HG02970 (cell line): ENCODE data around the gene ZNF335.

Source experiments
- ATAC-seq: cut with Tn5 transposase; IDR thresholded peaks from one replicate; pipeline ENCODE4 v1.9.1; 2021; ENCODE audit warnings: mild to moderate bottlenecking, moderate library complexity, moderate number of reproducible peaks; ENCODE audit not compliant: unreplicated experiment, low FRiP score

The ZNF335 gene

DNA sequence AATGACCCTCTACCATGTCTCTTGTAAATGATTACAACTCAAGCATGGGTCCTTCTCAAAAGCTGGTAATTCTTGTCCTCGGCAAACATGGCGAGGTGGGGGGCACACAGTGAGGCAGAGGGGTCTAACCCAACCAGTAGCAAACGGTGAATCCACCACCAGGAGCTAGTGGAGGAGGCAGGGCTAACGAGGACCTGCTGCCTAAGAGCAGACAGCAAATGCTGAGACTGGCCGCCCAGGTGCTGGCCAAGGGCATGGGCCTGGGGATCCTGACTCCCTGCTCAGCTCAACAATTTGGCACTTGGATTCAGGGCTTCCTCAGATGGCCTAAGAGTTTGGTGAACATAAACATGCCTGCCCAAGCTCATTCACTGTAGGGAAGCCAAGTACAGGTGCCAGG, 19.1 kb downstream of the ZNF335 start:
- ATAC-seq: no peak

DNA sequence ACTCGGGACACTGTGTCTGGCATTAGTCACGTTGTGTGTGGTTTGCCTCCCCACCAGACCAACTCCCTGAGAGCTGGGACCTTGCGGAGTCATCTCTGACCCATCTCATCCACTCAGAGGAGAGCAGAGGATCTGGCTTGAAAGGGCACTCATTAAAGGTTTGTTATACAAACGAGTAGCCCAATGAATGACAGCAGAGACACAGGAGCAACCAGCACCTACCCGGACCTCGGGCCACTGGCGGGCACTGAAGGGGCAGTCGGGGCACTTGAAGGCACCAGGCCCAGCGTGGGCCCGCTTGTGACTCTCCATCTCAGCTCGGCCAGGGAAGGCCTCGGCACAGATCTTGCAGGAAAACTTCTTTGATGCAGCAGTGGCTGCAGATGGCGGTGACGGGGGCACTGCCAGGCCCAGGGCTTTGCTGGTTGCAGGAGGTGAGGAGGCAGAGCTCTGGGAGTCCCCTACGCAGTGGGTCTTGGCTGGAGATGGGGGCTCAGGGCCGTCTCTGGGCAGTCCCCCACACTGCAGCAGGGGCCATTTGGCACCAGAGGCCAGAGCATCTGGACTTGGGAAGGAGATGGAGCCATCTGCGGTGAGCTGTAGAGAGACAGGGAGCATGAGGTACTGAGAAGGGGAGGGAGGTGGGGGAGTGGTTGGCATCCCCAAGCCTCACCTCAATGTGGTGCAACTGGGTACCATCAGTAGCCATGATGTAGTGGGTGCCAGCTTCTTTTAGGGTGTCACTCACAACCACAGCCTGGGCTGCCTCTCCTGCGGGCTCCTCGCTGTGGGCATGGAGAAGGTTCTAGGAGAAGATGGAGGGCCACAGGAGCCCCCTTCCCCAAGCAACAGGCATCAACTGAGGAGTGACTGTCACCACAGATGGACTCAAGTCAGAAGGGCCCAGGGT, 19.8 kb downstream of the ZNF335 start:
- no peak for ATAC-seq

DNA sequence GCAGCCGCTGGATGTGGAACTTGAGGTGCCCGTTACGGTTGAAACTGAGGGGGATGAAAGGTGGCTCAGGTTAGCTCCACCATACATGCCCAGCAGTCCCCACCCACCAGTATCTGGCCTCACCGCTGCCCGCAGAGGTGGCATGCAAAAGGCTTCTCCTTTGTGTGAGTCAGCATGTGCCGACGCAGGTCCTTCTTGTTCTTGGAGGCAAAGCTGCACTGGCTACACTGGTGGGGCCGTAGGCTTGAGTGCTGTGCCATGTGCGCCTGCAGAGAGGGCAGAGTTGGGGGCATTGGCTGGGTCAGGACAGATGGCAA, 21.7 kb downstream of the ZNF335 start:
- ATAC-seq: no peak

DNA sequence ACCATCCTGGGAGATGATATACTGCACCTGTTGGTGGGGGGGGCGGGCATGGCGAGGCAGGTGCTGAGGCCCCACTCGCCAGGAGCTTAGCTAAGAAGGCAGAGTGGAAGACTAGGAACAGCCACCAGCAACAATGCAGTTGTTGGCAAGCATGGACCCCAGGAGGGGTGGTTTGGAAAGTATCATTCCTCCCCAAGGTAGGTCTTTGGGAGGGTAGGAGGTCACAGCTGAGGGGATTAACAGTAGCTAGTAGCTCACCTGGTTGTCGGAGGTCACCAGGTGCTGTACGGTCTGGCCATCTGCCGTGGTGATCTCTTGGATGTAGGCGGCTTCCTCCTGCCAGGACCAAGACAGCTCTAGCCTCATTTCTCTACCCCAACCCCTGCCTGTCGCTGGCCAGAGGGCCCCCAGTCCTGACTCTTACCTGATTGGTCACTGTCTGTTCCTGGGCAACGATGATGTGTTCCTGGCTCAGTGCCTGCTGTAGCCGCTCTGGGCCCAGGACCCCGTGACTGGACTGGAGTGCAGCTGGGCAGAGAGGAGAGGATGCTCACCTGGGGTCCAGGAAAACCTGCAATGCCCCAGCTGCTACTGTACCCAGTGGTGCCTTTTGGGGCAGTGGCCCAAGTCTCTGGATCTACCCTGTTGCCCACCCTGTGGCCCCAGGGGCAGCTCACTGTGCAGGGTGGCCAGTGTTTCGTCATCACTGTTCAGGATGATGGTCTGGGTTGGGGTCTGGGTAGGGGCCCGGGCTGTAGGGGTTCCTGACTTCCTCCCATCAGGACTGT, 22.3 kb downstream of the ZNF335 start:
- ATAC-seq: no peak

DNA sequence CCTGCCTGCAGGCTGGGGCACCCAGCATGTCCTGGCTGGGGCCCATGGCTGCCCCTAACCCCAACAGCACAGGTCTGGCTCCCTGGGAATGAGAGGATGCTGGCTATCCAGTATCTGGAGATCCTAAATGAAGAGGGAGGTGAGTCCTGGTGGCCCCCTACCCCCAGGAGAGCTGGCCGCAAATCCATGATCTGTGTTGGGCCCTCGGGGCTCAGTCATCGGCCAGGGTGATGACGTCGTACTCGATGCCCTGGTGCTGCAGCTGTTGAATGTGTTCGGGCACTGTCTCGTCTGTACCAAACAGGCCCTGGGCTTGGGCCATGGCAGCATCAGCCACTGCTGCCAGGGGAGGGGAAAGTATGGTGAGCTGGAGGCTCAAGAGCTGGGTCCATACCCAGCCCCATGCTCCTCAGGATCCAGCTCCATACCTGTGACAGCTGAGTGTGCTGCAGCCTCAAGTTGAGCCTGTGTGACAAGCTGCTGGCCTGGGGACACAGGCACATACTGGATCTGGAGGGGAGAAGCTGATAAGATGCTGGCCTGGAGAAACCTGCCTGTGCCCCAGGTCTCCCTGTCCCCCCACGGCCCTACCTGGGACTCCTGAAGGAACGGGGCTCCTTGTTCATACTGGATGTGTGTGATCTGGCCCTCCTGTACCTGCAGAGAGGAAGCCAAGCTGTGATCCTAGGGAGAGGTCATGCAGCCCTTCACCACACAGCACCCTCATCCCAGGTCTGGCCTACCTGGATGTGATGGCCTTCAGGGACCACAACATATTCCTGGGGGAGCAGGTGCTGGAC, 23.1 kb downstream of the ZNF335 start:
- ATAC-seq: no peak

DNA sequence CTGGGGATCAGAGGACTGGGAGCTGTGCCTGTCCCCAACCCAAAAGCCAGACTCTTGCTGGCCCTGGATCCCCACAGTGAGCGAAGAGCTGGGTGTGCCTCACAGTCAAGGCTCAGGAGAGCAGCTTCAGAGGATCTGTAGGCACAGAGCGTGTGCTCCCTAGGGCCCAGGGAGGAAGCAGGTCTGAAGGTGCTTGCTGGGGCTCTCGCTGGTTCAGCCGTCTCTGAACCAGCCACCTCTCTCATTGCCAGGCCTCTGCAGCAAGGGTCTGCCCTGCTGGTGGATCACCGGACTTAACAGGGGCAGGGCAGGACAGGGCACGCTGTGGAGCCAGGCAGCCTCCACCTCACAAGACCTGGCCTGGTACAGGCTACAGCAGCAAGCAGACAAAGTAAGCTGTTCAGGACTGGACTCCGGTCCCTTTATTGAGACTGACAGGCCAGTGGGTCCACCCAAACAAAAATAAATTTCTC, 23.7 kb downstream of the ZNF335 start:
- ATAC-seq: no peak

DNA sequence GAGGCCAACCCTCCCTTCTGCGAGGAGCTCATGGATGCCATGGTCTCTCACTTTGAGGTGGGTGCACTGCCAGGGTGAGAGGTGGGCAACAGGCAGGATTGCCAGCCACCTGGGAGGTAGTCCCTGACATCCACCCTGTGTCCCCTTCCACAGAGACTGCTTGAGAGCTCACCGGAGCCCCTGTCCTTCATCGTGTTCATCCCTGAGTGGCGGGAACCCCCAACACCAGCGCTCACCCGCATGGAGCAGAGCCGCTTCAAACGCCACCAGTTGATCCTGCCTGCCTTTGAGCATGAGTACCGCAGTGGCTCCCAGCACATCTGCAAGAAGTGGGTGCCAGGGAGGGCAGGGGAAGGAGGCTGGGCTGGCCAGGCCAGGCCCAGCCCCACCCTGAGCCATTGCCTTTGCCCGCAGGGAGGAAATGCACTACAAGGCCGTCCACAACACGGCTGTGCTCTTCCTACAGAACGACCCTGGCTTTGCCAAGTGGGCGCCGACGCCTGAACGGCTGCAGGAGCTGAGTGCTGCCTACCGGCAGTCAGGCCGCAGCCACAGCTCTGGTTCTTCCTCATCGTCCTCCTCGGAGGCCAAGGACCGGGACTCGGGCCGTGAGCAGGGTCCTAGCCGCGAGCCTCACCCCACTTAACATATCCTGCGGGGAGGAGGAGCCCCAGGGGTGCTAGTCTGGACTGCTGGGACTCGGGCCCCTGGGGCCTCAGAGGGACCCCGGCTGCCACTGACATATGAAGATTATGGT, 24.7 kb downstream of the ZNF335 start:
- no peak for ATAC-seq

DNA sequence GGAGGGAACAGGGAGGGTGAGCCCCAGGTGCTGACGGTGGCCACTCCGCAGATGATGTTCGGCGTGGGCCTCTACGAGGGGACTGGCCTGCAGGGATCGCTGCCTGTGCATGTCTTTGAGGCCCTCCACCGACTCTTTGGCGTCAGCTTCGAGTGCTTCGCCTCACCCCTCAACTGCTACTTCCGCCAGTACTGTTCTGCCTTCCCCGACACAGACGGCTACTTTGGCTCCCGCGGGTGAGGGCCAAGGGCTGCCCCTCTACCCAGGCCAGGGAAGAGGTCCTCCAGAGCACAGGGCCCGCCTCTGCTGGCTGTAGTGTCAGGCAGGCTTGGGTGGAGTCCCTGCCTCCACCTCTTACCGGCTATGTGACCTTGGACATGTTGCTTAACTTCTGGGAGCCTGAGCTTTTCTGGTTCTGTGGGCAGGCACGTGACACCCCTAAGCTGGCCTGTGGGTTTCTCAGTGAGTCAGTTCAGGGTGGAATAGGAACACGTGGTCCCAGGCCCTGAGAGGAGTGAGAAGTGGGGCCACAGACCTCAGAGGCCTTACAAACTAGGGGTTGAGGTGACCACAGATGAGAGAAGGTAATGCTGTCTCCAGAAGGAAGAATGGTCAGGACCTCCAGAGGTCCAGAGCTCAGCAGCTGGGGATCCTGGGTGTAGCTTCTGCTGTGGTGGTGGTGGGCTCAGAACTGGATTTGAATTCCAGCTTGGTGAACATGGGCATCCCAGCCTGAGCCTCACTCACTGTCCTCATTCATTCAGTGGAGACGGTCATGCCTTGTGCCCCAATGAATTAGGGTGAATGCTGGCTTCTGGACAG, 25.6 kb downstream of the ZNF335 start:
- ATAC-seq: no peak

DNA sequence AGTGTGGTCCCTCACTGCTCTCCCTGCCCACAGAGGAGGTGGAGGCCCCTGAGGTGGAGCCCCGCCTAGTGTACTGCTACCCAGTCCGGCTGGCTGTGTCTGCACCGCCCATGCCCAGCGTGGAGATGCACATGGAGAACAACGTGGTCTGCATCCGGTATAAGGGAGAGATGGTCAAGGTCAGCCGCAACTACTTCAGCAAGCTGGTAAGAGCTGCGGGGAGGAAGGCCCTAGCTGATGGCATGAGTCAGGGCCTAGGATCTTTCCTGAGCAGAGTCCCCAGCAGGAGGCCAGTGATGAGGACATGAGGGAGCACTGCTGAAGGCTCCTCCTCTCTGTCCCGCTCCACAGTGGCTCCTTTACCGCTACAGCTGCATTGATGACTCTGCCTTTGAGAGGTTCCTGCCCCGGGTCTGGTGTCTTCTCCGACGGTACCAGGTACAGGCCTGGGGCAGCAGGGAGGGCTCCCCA, 26.3 kb downstream of the ZNF335 start:
- no peak for ATAC-seq

DNA sequence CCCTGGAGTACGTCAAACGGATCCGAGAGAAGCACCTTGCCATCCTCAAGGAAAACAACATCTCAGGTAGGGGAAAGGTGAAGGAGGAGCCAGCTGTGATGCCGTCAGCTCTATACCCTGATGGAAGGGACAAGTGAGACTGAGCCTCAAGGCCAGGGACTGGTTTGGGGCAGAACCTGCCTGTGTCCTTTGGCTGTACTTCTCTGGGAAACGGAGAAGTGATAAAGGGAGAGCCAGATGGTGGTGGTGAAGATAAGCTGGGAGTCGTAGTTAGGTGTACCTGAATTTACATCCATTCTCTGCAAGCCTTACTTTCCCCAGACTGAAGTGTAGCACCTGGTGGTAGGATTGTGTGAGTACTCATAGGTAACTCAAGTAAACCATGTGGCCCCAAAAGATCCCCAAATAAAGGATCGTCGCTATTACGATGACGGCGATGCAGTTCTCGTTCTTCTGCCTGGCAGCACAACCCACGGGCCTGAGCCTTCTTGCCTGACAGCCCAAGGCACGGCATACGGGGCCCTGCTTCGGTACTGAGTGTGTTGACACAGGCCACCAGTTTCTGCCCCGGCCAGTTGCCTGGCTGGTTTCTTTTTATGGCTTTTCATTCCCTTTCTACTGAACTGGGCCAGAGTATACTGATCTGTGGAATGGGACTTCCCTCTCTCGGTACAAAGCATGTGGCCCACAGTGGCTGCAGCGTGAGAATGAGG, 26.9 kb downstream of the ZNF335 start:
- no peak for ATAC-seq

DNA sequence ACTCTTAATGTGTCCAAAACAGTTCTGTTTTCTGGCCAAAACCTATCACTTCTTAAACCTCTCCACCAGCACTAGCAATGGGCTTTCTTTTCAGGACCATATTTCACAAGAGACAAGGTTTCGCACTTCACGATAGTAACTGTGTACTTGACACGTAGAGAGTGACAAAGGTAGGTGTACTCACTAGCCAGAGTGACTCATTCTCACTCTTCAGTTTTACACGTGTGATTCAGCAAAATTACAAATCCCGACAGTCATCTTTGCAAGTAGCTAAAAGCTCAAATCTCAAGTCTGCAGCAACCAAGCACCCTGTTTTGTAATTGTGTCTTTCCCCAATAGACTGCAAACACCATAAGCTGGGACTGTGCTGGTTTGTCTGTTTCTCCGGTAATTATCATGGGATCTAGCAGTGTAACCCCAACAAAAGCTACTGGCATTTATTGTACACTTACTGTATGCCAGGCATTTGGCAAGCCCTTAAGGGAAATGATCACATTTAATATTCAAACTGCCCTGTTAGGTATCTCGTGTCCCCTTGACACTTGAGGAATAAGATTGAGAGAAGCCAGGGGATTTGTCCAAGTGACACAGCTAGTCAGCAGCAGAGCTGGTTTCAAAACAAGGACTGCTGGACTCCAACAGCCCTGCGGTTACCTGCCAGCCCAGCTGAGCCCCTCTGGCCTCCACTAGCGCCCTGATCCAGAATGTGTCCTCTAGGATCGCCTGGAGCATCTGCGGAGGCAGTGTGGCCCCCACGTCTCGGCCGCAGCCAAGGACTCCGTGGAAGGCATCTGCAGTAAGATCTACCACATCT, 27.6 kb downstream of the ZNF335 start:
- ATAC-seq: no peak

DNA sequence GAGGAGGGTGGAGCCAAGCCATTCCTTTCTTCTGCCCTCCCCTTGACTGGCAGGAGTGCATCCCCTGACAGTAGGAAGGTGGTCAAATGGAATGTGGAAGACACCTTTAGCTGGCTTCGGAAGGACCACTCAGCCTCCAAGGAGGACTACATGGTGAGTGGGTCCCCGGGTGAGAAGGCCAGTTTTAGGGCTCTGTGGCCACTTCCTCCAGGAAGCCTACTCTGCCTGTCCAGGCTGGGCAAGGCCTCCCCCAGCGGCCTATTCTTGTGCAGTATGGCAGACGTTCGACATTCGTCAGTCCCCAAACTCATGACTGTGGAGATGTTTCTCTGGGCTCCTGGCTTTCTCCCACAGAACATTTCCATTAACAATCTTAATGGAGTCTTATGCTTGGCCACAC, 28.4 kb downstream of the ZNF335 start:
- ATAC-seq: no peak

DNA sequence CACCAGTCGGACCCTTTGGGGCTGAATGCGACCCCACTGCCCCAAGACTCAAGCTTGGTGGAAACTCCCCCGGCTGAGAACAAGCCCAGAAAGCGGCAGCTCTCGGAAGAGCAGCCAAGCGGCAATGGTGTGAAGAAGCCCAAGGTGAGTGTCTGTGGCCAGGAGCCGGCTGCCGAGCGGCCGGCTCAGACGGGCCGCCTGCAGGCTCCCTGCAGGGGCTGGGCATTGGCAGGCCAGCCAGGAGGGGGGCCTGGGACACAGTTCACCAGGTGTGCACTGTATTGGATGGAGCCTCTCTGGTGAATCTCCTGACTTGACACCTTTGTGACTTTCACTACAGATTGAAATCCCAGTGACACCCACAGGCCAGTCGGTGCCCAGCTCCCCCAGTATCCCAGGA, 31.5 kb downstream of the ZNF335 start:
- ATAC-seq: no peak

DNA sequence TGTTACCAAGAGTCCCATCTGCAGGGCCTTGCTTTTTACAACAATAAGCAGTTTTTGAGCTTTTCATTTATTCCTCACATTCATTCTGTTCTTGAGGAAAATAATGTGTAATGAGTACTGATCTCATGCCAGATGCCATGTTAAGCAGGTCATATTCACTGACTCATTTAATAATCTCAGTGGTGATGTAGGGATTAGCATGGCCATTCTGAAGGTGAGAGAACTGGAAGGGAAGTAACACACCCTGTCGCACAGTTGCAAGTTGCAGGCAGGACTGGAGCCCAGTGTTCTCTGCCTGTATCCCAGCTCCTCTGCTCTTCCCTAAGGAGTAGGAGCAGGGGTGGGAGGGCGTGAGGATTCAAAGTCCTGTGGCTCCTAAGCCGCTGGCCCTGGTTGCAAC, 31.9 kb downstream of the ZNF335 start:
- no peak for ATAC-seq

DNA sequence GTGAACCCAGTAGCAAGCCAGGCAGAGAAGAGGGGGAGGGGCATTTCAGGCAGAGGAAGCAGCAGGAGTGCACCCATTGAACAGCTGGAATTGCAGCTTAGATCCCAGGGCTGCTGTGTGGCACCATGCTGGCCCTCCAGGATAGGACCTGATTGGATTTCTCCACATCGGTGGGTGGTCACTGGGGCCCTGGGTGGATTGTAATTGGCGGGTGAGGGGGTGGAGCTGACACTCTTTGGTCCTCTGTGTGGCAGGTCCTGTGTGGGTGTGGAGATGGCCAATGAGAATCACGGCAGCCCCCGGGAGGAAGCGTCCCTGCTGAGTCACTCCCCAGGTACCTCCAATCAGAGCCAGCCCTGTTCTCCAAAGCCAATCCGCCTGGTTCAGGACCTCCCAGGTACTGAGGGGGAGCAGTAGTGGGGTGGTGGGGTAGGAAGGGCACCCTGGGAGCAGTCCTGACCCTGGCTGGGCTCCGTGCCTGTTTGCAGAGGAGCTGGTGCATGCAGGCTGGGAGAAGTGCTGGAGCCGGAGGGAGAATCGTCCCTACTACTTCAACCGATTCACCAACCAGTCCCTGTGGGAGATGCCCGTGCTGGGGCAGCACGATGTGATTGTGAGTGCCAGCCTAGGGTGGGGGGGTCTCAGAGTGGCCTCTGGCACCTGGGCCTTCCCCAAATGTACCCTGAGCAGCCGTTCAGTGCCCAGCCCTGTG, 33.1 kb downstream of the ZNF335 start:
- no peak for ATAC-seq

DNA sequence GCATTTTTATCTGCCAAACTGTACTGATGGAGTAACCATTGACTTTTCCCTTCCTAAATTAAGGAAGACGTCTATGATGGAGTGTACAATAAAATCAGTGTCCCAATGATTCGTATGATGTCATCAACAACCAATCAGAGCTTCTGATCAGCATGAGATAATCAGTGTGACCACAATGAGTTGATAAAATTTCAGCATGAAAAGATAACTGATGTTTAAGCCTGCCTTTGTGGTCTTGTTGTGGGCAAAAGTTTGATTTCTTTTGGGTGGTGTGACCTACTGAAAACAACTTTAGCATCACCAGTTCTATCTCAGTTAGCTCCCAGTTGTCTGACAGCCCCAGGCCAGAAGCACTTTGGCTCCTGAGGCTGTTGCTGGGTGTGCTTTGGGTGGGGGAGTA, 34.2 kb downstream of the ZNF335 start:
- ATAC-seq: no peak

DNA sequence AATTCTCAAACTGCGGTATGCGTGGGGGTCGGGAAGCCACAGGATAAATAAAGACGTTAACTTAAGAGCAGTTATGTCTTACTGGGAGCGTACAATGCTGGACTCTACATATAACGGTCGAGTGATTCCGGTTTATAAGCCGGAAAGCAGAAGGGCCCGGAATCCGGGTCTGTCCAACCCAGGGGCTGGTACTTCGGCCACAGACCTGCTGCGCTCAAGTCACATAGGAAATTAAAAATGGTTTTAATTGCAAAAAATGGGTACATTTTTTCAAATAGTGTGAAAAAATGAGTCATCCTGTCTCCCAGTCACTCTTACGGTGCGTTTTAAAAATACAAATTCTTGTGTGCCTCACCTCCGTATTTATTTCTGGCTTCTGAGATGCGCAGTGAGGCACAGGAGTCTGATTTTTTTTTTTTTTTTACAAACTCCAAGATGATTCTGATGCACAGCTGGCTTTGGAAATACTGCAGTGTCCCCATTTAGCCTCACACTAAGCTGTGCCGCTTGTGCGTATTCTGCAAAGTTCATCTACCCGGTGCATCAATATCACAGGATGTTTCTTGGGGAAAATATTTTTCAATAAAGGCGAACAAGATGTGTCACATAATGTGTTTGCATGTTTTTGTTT, 36.5 kb downstream of the ZNF335 start:
- ATAC-seq: peak; percentile 5
